HG02678 (cell line): ENCODE data around the gene DAO.

Source experiments
- ATAC-seq: cut with Tn5 transposase; IDR thresholded peaks from one replicate; pipeline ENCODE4 v1.9.1; 2021; ENCODE audit warnings: mild to moderate bottlenecking, moderate library complexity; ENCODE audit not compliant: unreplicated experiment

Gene DAO

GRCh38 chr12:108868781-108869180 is 11.1 kb upstream of the DAO start:
- ATAC-seq: no peak

GRCh38 chr12:108875280-108875679 is 4.6 kb upstream of the DAO start:
- ATAC-seq: no peak

GRCh38 chr12:108875682-108876361 is 4.1 kb upstream of the DAO start:
- no peak for ATAC-seq

GRCh38 chr12:108876550-108876949 is 3.3 kb upstream of the DAO start:
- ATAC-seq: no peak

GRCh38 chr12:108881953-108882352 is 2.1 kb downstream of the DAO start:
- ATAC-seq: no peak

GRCh38 chr12:108884116-108885012 is 4.5 kb downstream of the DAO start:
- no peak for ATAC-seq

GRCh38 chr12:108886873-108887629 is 7.2 kb downstream of the DAO start:
- ATAC-seq: no peak

GRCh38 chr12:108888031-108888430 is 8.1 kb downstream of the DAO start:
- ATAC-seq: no peak

- no peak for ATAC-seq
Measured at GRCh38 chr12:108890208-108890607, 10.3 kb downstream of the DAO start.

GRCh38 chr12:108895220-108895802 is 15.4 kb downstream of the DAO start:
- ATAC-seq: no peak

GRCh38 chr12:108896336-108896735 is 16.4 kb downstream of the DAO start:
- no peak for ATAC-seq

GRCh38 chr12:108896817-108897216 is 16.9 kb downstream of the DAO start:
- ATAC-seq: no peak

GRCh38 chr12:108899145-108899544 is 19.3 kb downstream of the DAO start:
- ATAC-seq: no peak

- ATAC-seq: no peak
Measured at GRCh38 chr12:108905725-108906124, 25.8 kb downstream of the DAO start.

GRCh38 chr12:108906971-108907370 is 27.1 kb downstream of the DAO start:
- no peak for ATAC-seq

- ATAC-seq: no peak
Measured at GRCh38 chr12:108907839-108908351, 28.0 kb downstream of the DAO start.

GRCh38 chr12:108910336-108910735 is 30.4 kb downstream of the DAO start:
- ATAC-seq: no peak

GRCh38 chr12:108911915-108912314 is 32.0 kb downstream of the DAO start:
- no peak for ATAC-seq

- ATAC-seq: no peak
Measured at GRCh38 chr12:108912361-108912760, 32.5 kb downstream of the DAO start.

- no peak for ATAC-seq
Measured at GRCh38 chr12:108914121-108914531, 34.2 kb downstream of the DAO start.

- no peak for ATAC-seq
Measured at GRCh38 chr12:108915632-108916133, 35.8 kb downstream of the DAO start.
